DMS153 treated with DMSO at 0.1 percent for 48 hours (cell line): ENCODE measurements around the gene PSD.

ENCODE experiments used
- DNase-seq: peaks from one replicate; lab custom pipeline; 2025; ENCODE audit not compliant: unreplicated experiment; lab: John Stamatoyannopoulos, UW

The PSD gene

DNA sequence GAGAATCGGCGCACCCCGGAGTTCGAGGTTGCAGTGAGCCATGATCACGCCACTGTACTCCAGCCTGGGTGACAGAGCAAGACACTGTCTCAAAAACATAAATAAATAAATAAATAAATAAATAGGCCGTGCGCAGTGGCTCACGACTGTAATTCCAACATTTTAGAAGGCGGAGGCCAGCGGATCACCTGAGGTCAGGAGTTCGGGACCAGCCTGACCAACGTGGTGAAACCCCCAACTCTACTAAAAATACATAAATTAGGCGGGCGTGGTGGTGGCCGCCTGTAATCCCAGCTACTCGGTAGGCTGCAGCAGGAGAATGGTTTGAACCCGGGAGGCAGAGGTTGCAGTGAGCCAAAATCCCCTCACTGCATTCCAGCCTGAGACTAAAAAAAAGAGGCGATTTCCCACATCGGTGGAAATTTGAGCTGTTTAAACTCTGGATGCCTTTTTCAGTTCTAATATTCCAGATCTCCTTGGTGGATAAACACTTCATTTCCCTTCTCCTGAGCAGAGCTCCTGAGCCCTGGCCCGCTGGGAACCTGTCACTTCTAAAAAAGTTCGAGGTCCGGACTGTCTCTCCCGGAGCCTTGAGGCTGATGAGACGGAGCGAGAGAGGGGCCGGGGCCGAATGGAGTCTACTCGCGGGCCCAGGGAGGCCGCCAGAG, 25.0 kb downstream of the PSD start:
- DNase-seq = peak; percentile 51

GRCh38 chr10:102392306-102392705, 26.3 kb downstream of the PSD start:
- no peak for DNase-seq

DNA sequence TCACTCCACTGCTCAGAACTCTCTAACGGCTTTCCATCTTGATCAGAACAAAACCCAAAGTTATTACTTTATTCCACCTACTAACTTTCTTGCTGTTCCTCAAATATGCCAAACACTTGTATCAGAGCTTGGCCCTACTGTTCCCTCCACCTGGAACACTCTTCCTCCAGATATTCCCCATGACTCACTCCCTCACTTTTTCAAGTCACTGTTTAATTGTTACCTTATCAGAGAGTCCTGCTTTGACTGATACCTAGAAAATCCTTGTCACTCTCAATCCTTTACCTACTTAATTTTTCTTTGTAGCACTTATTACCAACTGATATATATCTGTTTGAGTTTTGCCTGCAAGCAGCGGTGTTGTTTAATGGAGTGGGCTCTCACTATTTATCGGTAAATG, 28.7 kb downstream of the PSD start:
- DNase-seq = no peak

DNA sequence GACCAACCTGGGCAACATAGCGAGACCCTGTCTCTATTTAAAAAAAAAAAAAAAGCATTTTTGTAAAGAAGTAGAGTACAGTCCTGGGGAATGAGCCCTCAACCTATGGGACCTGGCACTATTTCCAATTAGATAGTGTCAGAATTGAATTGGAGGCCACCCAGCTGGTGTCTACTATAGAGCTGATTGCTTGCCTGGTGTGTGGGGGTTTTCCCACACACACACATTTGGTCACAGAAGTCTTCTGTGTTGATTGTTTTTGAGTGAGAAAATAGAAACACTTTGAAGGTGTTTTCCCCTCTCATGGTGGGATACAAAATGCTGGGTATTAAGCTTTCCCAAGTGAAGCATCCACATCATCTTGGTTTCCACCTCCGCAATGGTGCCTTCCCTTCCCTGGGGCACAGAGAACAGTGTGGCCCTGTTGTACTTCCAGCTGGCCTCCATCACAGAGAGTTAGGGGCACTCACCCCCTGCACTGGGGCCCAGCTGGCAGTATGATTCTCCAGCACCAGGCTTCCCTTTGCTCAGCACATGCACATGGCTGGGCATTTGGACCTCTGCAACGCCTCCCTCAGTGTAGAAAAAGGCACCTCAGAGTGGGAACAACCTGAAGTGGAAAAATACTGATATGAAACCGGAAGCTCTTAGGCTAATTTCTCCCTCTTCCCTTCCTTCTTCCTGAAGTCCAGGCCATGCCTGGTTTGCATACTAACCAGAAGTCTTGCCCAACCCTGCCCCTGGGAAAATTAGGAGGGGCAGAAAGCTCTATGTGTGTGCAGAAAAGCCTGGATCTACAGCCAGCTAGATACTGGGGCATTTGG, 33.8 kb downstream of the PSD start:
- no peak for DNase-seq

DNA sequence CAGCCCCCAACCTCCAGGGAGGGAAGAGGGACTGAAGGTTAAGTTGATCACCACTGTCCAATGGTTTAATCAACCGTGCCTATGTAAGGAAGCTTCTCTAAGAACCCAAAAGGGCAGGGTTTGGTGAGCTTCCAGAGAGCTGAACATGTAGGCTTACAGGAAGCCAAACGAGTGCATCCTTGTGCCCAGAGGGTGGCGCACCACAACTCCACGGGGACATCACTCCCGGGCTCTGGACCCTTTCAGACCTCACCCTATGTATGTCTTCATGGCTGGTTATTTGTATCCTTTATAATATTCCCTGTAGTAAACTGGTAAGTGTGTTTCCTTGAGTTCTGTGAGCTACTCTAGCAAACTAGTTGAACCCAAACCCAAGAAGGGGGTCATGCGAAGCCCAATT, 34.5 kb downstream of the PSD start:
- DNase-seq = no peak

- DNase-seq = no peak
Observed at GRCh38 chr10:102382871-102383270, 35.7 kb downstream of the PSD start.

DNA sequence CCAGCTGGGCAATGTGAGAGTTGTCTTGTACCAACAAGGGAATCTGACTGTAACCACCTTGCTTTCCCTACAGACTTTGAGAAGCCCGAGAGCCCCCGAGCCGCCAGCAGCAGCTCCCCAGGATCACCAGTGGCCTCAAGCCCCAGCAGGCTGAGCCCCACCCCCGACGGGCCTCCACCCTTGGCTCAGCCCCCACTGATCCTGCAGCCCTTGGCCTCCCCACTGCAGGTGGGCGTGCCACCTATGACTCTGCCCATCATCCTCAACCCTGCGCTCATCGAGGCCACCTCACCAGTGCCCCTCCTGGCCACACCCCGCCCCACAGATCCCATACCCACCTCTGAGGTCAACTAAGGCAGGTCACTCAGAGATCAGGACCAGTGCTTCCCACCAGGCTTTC, 36.6 kb downstream of the PSD start:
- no peak for DNase-seq

GRCh38 chr10:102379383-102379782, 39.2 kb downstream of the PSD start:
- no peak for DNase-seq

- DNase-seq = no peak
Observed at GRCh38 chr10:102376901-102377300, 41.7 kb downstream of the PSD start.

DNA sequence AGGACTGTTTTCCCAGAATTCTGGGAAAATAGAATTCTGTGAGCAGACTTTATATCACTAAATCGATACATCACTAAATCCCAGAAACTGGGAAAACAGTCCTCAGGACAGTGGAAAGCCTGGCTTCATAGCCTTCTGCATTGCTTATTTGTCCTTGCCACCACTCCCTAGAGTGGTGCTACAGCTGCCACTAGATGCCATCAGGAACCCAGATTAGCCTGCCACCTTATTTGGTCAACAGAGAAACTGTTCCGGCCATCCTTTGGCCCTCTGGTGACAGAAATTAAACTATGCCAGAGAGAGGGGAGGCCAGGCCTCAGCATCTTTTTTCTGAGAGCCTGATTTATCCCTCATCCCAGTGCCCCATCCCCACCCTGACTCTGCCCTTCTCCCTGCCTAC, 42.7 kb downstream of the PSD start:
- no peak for DNase-seq

- no peak for DNase-seq
Observed at GRCh38 chr10:102375250-102375649, 43.3 kb downstream of the PSD start.

DNA sequence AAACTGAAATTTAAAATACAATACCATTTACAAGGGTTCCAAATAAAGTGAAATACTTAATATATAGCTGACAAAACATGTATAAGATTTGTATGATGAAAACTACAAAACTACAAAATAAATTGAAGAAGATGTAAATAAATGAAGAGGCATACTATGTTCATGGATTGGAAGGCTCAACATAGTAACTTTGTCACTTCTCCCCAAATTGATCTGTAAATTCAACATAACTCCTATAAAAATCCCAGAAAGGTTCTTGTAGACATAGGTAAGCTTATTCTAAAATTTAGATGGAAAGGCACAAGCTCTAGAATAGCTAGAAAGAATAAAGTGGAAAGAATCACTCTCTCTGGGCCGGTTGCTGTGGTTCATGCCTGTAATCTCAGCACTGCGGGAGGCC, 47.3 kb downstream of the PSD start:
- DNase-seq = no peak

DNA sequence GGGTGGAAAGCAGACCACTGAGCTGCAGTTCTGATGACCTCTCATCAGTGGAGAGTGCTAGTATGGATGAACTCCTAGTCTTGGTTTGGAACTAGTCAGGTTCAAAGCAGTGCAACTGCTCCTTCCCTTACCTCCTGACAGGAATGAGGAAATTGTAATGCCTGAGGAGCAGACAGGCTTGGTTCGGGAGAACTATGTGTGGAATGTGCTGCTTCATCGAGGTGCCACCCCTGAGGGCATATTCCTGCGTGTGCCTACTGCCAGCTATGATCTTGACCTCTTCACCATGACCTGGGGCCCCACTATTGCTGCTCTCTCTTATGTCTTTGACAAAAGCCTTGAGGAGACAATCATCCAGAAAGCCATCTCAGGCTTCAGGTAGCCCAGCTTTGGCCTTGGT, 50.5 kb downstream of the PSD start:
- DNase-seq = no peak

DNA sequence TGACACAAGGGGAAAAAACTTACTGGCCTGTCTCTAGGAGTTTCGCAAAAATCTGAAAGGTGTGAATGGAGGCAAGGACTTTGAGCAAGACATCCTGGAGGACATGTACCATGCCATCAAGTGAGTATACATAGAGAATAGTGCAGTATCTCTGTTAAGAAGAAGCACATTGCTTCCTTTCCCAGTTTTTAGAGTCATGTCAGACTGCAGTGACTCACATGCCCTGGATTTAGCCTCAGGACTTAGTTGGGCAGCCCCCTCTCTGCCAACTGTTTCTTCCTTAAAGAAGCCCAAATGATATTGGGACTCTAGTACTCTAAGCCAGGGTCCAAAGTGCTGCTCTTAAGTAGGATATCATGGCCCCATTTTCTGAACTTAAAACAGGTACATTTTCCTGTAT, 51.1 kb downstream of the PSD start:
- no peak for DNase-seq

DNA sequence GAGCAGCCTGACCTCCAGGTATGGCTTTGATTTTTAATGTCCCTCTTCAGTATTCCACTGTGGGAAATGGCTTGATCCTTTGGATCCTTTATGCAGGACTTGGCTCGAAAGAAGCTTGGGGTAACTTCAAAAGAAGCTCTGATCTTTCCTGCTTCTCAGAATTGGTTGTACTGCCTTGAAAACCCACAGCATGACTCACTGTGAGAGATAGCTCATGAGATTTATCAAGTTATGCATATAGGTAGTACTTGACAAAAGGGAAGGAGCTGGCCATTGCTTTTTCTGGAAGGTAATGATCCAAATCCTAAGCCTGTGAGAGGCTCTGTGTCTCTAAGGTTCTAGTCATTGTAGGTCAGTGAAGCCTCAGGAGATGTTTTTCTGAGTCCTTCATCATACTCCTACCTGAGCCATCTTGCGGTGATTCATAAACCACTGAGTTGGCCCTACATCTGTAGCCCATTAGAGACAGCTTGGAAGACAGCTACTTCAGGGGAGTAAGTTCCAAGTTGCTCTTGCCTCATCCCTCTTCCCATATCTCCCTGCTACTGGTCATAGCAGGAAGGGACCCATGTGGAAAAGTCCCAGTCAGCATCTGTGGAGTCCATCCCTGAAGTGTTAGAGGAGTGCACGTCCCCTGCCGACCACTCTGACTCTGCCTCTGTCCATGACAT, 59.7 kb downstream of the PSD start:
- no peak for DNase-seq

- no peak for DNase-seq
Observed at GRCh38 chr10:102354451-102354850, 64.1 kb downstream of the PSD start.
